ENCODE measurements around the gene LLGL1. TPM values are rescaled to one million over a fixed set of nuclear protein-coding genes. Genes with fewer than 3 reads are reported as not detected.

LLGL1 gene
- total and polyA plus RNA-seq, 4 donors, result 4.0 to 18.9 (median 13.4) TPM

DNA sequence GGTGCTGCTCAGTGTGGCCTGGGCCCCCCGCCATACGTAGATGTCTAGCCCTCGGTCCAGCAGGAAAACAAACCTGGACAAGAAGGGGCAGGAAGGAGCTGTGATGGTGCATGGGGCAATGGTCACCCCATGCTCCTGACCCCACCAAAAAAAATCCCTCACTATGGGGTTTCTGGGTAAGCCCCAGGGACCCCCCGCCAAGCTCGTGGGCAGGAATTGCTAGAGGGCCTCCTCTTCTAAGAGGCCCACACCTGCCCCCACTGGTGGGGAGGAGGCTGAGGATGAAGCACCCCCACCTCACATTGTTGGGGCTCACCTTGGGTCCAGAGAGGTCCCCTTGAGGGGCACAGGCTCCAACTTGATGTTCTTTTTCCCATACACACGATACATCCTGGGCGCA lies 23.4 kb downstream of the LLGL1 start:
- ATAC-seq (ENCODE audit: low FRiP score), result no peak
- H3K36me3 ChIP-seq (ENCODE audit: control insufficient read depth in 1 of 2, insufficient read depth in 2 of 2, low read length in 1 of 2), result peaks cover 3 to 12% of the 10 kb centered on the region in 2 donors

DNA sequence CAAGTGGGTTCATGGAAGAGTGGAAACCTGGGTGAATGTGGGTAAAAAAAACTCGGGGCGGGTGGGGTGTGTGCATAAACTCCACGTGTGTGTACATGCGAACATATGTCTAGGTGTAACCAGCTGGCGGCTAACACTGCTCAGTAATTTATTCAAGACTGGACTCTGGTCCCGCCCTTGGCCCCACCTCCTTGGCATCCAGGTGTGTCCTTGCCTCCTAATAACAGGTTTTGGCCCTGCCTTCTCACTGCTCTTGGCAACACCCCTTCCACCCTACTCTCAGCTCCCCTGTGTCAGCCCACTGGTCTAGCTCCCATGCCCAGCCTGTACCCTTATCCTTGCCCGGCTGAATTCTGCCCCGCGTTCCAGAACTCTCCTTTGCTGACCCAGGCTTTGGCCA lies 24.8 kb downstream of the LLGL1 start:
- Histone ChIP-seq H3K27ac (ENCODE audit: low read depth in 1 of 2, low read length in 2 of 2) (no peak overlapping the region), H3K36me3 (ENCODE audit: control insufficient read depth in 1 of 2, insufficient read depth in 2 of 2, low read length in 1 of 2) (peaks cover 5 to 12% of the 10 kb centered on the region in 2 donors)

More for the DNA sequence above, 23.4 kb downstream of the LLGL1 start:
- 82 to 85% methylated on average over 7 of the region's 7 CpGs for WGBS, 2 donors
- Histone ChIP-seq H3K27ac (ENCODE audit: low read depth in 1 of 2, low read length in 2 of 2) (no peak overlapping the region), H3K27me3 (ENCODE audit: control insufficient read depth in 1 of 2, insufficient read depth in 2 of 2, low read length in 1 of 2) (no peaks in the 10 kb centered on the region), H3K4me3 (ENCODE audit: low read length in 2 of 2) (no peak overlapping the region), H3K9me3 (ENCODE audit: control insufficient read depth, low read length) (no peaks in the 10 kb centered on the region), H3K4me1 (ENCODE audit: control insufficient read depth in 1 of 2, insufficient read depth in 2 of 2, low read length in 2 of 2) (no peaks in the 10 kb centered on the region)
- DNase-seq, result no peak
- intact Hi-C loops (cut with DNase I), result no loop called here

DNA sequence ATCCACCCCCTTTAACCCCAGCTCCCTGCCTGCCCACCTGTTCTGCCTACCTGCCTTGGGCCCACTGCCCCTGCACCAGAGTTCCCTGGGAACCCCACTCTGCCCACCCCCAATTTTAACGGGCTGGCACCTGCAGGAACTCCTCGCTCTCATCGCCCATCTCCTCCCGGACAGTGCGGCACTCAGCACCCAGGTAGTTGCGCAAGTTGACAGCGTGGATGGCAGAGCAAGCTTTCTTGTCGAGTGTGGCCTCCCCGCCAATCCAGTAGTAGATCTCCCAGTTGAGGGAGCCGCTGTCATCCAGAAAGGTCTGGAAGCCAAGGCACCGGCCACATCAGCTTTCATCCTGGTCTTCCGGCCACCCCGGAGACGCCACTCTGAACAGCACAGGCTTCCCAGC lies 25.3 kb downstream of the LLGL1 start:
- H3K4me1 ChIP-seq (ENCODE audit: control insufficient read depth in 1 of 2, insufficient read depth in 2 of 2, low read length in 2 of 2), result no peaks in the 10 kb centered on the region
- no peak for ATAC-seq (ENCODE audit: low FRiP score)
- DNase-seq, result no peak
- intact Hi-C loops (cut with DNase I), result no loop called here
- H3K27me3 ChIP-seq (ENCODE audit: control insufficient read depth in 1 of 2, insufficient read depth in 2 of 2, low read length in 1 of 2), result no peaks in the 10 kb centered on the region
- 92 to 96% methylated on average over 14 of the region's 14 CpGs for WGBS, 2 donors
- no peak overlapping the region for H3K27ac ChIP-seq (ENCODE audit: low read depth in 1 of 2, low read length in 2 of 2)
- no peak overlapping the region for H3K4me3 ChIP-seq (ENCODE audit: low read length in 2 of 2)
- no peaks in the 10 kb centered on the region for H3K9me3 ChIP-seq (ENCODE audit: control insufficient read depth, low read length)
- peaks cover 5 to 12% of the 10 kb centered on the region in 2 donors for H3K36me3 ChIP-seq (ENCODE audit: control insufficient read depth in 1 of 2, insufficient read depth in 2 of 2, low read length in 1 of 2)

More for the DNA sequence above, 24.8 kb downstream of the LLGL1 start:
- intact Hi-C loops (cut with DNase I), result no loop called here
- Histone ChIP-seq H3K9me3 (ENCODE audit: control insufficient read depth, low read length) (no peaks in the 10 kb centered on the region), H3K4me1 (ENCODE audit: control insufficient read depth in 1 of 2, insufficient read depth in 2 of 2, low read length in 2 of 2) (no peaks in the 10 kb centered on the region), H3K27me3 (ENCODE audit: control insufficient read depth in 1 of 2, insufficient read depth in 2 of 2, low read length in 1 of 2) (no peaks in the 10 kb centered on the region), H3K4me3 (ENCODE audit: low read length in 2 of 2) (no peak overlapping the region)
- DNase-seq (no peak), ATAC-seq (ENCODE audit: low FRiP score) (no peak)
- WGBS, 2 donors, result 84 to 85% methylated on average over 9 of the region's 9 CpGs

DNA sequence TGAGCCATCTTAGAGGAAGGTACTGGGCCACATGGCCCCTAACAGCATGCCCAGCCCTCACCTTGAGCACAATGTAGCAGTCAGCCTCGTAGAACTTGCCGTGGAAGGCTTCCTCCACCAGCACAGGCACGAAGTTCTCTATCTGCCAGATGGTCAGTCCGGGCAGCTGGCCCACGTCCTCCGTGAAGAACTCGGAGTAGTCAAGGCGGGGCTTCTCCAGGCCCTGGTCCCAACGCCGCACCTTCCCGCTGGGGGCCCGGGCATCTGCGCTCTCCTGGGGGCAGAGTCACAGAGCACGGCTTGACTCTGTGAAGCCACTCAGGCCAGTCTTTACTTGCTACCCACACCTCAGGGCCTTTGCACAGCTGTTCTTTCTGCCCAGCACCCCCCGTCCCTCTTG lies 25.8 kb downstream of the LLGL1 start:
- 80 to 82% methylated on average over 15 of the region's 15 CpGs for WGBS, 2 donors
- Histone ChIP-seq H3K36me3 (ENCODE audit: control insufficient read depth in 1 of 2, insufficient read depth in 2 of 2, low read length in 1 of 2) (peaks cover 5 to 12% of the 10 kb centered on the region in 2 donors), H3K9me3 (ENCODE audit: control insufficient read depth, low read length) (no peaks in the 10 kb centered on the region), H3K4me3 (ENCODE audit: low read length in 2 of 2) (no peak overlapping the region), H3K4me1 (ENCODE audit: control insufficient read depth in 1 of 2, insufficient read depth in 2 of 2, low read length in 2 of 2) (no peaks in the 10 kb centered on the region), H3K27ac (ENCODE audit: low read depth in 1 of 2, low read length in 2 of 2) (no peak overlapping the region), H3K27me3 (ENCODE audit: control insufficient read depth in 1 of 2, insufficient read depth in 2 of 2, low read length in 1 of 2) (no peaks in the 10 kb centered on the region)
- DNase-seq, result no peak
- no peak for ATAC-seq (ENCODE audit: low FRiP score)
- intact Hi-C loops (cut with DNase I), result no loop called here

DNA sequence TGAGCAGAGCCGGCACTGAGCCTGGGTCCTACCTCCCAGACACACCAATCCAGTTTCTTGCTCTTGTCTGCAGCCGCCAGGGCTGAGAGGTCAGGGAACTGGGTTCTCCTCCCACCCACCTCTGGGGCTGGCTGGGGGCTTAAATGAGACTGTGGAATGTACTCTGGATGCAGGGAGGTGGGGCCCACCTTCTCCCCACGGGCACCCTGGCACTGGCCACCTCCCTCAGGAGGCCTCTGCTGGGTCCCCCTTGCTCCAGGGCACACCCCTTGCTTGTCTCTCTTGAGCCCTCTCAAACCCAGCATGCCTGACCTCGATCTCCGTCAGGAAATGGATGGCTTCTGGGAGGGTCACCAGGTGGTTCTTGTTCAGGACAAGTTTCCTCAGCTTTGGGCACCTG lies 26.7 kb downstream of the LLGL1 start:
- H3K4me1 ChIP-seq (ENCODE audit: control insufficient read depth in 1 of 2, insufficient read depth in 2 of 2, low read length in 2 of 2), result no peaks in the 10 kb centered on the region
- no peak for DNase-seq

DNA sequence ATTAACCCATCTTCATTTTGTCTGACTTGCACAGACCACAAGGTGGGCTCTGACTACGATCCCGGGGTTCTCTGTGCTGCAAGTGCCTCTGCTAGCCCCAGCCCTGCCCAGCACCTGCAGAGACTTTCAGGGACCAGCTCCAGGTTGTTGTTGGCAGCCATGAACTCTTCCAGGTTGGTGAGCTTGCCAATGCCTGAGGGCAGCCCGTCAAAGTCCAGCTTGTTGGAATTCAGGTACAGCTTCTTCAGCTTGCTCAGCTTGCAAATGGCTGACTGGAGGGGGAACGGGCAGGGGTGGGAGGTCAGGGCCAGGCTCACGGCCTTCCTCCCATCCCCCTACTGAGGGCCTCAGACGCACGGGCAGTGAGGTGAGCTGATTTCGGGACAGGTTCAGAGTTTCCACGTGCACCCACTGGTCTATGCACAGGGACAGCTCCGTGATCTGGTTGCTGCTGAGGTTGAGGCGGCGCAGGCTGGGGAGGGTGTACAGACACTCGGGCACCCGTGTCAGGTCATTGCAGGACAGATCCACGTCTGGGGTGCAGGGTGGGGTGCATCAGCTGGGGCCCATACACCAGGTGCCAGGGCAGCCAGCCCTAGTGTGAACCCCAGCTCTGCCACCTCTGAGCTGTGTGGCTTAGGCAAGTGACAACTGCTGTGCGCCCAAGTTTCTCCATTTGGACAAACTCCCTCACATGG lies 27.9 kb downstream of the LLGL1 start:
- Histone ChIP-seq H3K27ac (ENCODE audit: low read depth in 1 of 2, low read length in 2 of 2) (no peak overlapping the region), H3K36me3 (ENCODE audit: control insufficient read depth in 1 of 2, insufficient read depth in 2 of 2, low read length in 1 of 2) (peaks cover 5 to 11% of the 10 kb centered on the region in 2 donors), H3K27me3 (ENCODE audit: control insufficient read depth in 1 of 2, insufficient read depth in 2 of 2, low read length in 1 of 2) (no peaks in the 10 kb centered on the region), H3K4me3 (ENCODE audit: low read length in 2 of 2) (no peak overlapping the region), H3K4me1 (ENCODE audit: control insufficient read depth in 1 of 2, insufficient read depth in 2 of 2, low read length in 2 of 2) (no peaks in the 10 kb centered on the region), H3K9me3 (ENCODE audit: control insufficient read depth, low read length) (no peaks in the 10 kb centered on the region)
- no peak for ATAC-seq (ENCODE audit: low FRiP score)
- intact Hi-C loops (cut with DNase I), result no loop called here
- no peak for DNase-seq
- 78 to 79% methylated on average over 16 of the region's 16 CpGs for WGBS, 2 donors

More for the DNA sequence above, 26.7 kb downstream of the LLGL1 start:
- 85 to 89% methylated on average over 5 of the region's 5 CpGs for WGBS, 2 donors
- ATAC-seq (ENCODE audit: low FRiP score), result no peak
- Histone ChIP-seq H3K4me3 (ENCODE audit: low read length in 2 of 2) (no peak overlapping the region), H3K9me3 (ENCODE audit: control insufficient read depth, low read length) (no peaks in the 10 kb centered on the region), H3K27me3 (ENCODE audit: control insufficient read depth in 1 of 2, insufficient read depth in 2 of 2, low read length in 1 of 2) (no peaks in the 10 kb centered on the region), H3K27ac (ENCODE audit: low read depth in 1 of 2, low read length in 2 of 2) (no peak overlapping the region), H3K36me3 (ENCODE audit: control insufficient read depth in 1 of 2, insufficient read depth in 2 of 2, low read length in 1 of 2) (peaks cover 5 to 12% of the 10 kb centered on the region in 2 donors)
- intact Hi-C loops (cut with DNase I), result no loop called here

DNA sequence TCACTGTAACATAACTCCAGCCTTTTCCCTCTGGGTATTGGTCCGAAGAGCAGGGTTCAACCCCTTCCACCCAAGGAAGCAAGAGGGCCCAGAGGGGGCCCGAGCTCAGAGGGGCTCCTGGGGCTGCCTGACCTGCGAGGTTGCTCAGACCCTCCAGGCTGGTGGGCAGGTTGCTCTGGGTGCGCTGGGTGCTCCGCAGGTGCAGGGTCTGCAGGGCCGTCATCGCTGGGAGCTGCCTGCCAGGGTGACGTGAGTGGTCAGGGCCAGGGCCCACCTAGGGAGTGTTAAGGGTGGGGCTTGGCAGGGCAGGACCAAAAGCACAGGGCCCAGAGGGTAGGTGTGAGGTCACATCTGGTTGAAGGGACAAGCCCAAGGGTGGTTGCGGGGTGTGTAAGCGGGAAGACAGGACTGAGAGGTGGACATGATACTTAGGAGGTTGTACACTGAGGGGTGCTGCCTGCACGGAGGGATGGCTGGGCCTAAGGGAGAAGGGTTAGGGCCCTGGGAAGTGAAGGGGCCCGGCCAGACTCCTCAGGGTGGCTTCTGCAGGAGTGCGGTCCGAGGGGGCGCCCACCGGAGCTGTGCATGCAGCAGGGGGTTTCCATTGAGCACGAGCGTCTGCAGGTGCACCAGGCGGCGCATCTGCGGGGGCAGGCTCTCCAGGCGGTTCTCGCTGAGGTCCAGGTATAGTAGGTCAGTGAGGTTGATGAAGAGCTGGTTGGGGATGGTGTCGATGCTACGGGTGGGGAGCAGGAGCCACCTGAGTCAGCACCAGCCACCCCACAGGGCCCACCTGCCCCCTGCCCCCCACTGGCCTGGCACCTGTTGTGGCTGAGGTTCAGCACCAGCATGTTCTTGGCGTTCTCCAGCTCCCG lies 28.7 kb downstream of the LLGL1 start:
- Histone ChIP-seq H3K9me3 (ENCODE audit: control insufficient read depth, low read length) (no peaks in the 10 kb centered on the region), H3K36me3 (ENCODE audit: control insufficient read depth in 1 of 2, insufficient read depth in 2 of 2, low read length in 1 of 2) (peaks cover 5 to 11% of the 10 kb centered on the region in 2 donors), H3K4me3 (ENCODE audit: low read length in 2 of 2) (no peak overlapping the region), H3K27ac (ENCODE audit: low read depth in 1 of 2, low read length in 2 of 2) (no peak overlapping the region), H3K4me1 (ENCODE audit: control insufficient read depth in 1 of 2, insufficient read depth in 2 of 2, low read length in 2 of 2) (no peaks in the 10 kb centered on the region), H3K27me3 (ENCODE audit: control insufficient read depth in 1 of 2, insufficient read depth in 2 of 2, low read length in 1 of 2) (no peaks in the 10 kb centered on the region)
- ATAC-seq (ENCODE audit: low FRiP score) (no peak), DNase-seq (no peak)
- 87 to 88% methylated on average over 26 to 27 of the region's 27 CpGs for WGBS, 2 donors
- intact Hi-C loops (cut with DNase I), result no loop called here

DNA sequence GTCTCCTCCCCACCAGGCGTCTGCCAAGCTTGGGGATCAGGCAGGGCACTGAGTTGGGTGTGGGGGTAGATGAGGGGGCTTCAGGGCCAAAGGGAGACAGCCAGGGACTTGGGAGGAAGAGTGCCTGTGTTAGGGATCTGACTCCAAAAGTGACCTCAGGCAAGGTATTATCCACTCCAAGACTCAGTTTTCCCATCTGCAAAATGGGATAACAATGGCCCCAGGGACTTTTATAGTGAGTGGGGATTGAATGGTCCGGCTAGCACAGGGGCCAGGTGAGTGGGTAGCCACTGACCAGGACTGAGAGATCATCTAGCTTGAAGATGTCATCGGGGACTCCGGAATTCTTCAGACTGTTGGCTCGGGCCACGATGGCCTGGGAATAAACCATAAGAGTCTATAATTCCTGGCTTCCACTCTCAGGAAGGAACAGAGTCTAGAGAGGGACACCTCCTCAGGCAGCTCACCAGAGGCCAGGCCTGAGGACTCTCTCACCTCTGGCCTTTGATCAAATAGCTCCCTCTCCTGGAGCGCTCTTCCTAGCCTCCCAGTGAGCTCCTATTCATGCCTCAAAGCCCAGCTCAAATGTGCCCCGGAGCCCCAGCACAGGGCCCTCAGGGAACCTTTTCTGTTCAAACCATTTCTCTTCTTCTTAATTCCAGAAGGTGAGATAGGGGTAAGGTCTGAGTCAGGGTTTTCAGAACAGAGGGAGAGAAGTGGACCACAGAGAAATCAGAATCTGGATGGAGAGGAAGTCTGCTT lies 29.6 kb downstream of the LLGL1 start:
- Histone ChIP-seq H3K9me3 (ENCODE audit: control insufficient read depth, low read length) (no peaks in the 10 kb centered on the region), H3K27me3 (ENCODE audit: control insufficient read depth in 1 of 2, insufficient read depth in 2 of 2, low read length in 1 of 2) (no peaks in the 10 kb centered on the region), H3K27ac (ENCODE audit: low read depth in 1 of 2, low read length in 2 of 2) (no peak overlapping the region), H3K4me1 (ENCODE audit: control insufficient read depth in 1 of 2, insufficient read depth in 2 of 2, low read length in 2 of 2) (no peaks in the 10 kb centered on the region), H3K4me3 (ENCODE audit: low read length in 2 of 2) (no peak overlapping the region), H3K36me3 (ENCODE audit: control insufficient read depth in 1 of 2, insufficient read depth in 2 of 2, low read length in 1 of 2) (peaks cover 5 to 11% of the 10 kb centered on the region in 2 donors)
- intact Hi-C loops (cut with DNase I), result loop anchor here in 1 of 2 donors (5.0 kb wide), 1 partner anchor 57 kb away; the partner anchor contains the start of gene TOP3A
- ATAC-seq (ENCODE audit: low FRiP score) (no peak), DNase-seq (no peak)
- 93 to 96% methylated on average over 8 of the region's 8 CpGs for WGBS, 2 donors

All from aorta (tissue), 5 donors.